SH-SY5Y (cell line): ENCODE measurements around the gene VPS13D.

Experiments
- GATA2 ChIP-seq: IDR thresholded peaks from 2 replicates; pipeline ENCODE4 v1.6.1; 2011; ENCODE audit warnings: mild to moderate bottlenecking, low read depth, low read length
- GATA3 ChIP-seq: IDR thresholded peaks from 2 replicates; pipeline ENCODE4 v1.6.1; 2011; ENCODE audit warnings: low read depth, mild to moderate bottlenecking, low read length, moderate library complexity

DNA sequence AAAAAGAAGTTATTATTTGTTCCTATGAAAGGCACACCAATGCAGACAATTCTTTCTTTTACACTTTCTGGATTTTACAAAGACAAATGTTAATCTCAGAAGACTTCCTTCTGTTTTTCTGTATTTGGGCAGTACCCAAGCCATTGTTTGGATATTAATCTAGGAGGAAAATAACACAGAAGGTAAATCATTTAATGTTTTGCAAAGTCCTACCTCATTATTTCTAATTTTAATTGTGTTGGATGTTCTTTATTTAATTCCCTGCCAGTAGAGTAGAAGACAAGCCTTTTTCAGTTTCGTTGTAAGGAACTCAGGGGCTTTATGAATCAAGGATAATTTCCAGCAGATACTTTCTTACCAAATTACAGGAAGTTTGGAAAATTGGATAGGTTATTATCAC lies 118.3 kb downstream of the VPS13D start:
- TF ChIP-seq GATA2, result no peak
- no peak for TF ChIP-seq GATA3
